ENCODE data around the gene M1AP. TPM values are rescaled to one million over a fixed set of nuclear protein-coding genes. Genes with fewer than 3 reads are reported as not detected.

M1AP gene
- total and polyA plus RNA-seq, 2 donors (not counting 1 experiment from before 2014, with no cell fraction given), result not detected

DNA sequence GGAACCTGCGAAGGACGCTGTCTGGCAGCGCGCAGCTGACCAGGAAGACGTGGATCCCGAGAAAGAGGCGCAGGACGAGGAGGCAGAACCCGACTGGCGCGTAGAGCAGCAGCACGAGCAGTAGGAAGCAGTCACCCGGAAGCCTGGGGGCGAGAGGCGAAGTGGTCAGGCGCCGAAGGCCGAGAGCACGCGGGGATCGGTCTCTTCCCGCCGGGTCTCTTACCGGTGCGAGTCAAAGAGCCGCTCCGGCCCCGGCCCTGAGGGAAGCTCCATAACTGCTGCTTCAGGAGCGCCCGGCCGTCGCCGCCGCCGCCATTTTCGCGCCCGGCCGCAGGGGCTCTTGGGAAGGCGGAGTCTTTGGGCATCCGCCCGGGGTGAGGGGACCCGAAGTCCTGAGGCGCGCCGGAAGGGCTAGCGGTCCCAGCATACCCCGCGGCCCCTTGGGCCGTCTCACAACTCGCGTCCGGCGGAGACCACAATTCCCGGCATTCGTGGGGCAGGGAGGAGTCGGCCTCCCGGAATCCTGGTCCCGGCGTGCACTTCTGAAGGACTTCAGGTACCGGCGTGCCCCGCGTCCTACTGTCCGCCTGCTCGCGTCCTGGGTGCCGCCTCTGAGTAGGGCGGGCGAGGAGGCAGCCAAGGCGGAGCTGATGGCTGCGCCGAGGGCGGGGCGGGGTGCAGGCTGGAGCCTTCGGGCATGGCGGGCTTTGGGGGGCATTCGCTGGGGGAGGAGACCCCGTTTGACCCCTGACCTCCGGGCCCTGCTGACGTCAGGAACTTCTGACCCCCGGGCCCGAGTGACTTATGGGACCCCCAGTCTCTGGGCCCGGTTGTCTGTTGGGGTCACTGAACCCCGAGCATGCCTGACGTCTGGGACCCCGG is 118.5 kb downstream of the M1AP start, which contains the start of the genes AUP1 and HTRA2:
Gene AUP1, minus strand, starts transcription at position 350 of the 882 bp plus-strand sequence. Its CDS starts 77 bp downstream, at position 273.
Gene HTRA2, plus strand, starts transcription at position 577 of the 882 bp plus-strand sequence. Its CDS starts 74 bp downstream, at position 651.
- TF ChIP-seq, protein P1, sequence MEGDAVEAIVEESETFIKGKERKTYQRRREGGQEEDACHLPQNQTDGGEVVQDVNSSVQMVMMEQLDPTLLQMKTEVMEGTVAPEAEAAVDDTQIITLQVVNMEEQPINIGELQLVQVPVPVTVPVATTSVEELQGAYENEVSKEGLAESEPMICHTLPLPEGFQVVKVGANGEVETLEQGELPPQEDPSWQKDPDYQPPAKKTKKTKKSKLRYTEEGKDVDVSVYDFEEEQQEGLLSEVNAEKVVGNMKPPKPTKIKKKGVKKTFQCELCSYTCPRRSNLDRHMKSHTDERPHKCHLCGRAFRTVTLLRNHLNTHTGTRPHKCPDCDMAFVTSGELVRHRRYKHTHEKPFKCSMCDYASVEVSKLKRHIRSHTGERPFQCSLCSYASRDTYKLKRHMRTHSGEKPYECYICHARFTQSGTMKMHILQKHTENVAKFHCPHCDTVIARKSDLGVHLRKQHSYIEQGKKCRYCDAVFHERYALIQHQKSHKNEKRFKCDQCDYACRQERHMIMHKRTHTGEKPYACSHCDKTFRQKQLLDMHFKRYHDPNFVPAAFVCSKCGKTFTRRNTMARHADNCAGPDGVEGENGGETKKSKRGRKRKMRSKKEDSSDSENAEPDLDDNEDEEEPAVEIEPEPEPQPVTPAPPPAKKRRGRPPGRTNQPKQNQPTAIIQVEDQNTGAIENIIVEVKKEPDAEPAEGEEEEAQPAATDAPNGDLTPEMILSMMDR (conservative IDR thresholded peaks at IDR 0.05 in 1 of 2, IDR thresholded peaks at IDR 0.05 in 1 of 2; ENCODE audit: low read depth in 1 of 2, low read length in 2 of 2), result no peak
- no peak for TF ChIP-seq EZH2 (IDR thresholded peaks at IDR 0.05; ENCODE audit: low read length, missing control alignments)
- Histone ChIP-seq H3K27ac (ENCODE audit: insufficient read depth, low read length) (peak within 1 kb of the TSS; percentile 90), H3K9ac (ENCODE audit: insufficient read depth, low read length) (peak within 1 kb of the TSS; percentile 96), H3K27me3 (ENCODE audit: control insufficient read depth, insufficient read depth, low read length) (no peaks in the 10 kb centered on the region), H2AFZ (ENCODE audit: low read length) (peak within 1 kb of the TSS; percentile 87), H3K4me2 (ENCODE audit: extremely low read depth, insufficient read depth, low read length) (peak within 1 kb of the TSS; percentile 95), H3K4me3 (replicated peaks in 1 of 4; ENCODE audit: control extremely low read depth in 1 of 4, insufficient read depth in 1 of 4, low read depth in 3 of 4, low read length in 4 of 4) (peak within 1 kb of the TSS; percentile 86 to 97 (median 92)), H3K4me1 (ENCODE audit: control insufficient read depth, extremely low read depth, insufficient read depth, low read length) (peaks cover 7% of the 10 kb centered on the region), H3K36me3 (ENCODE audit: control insufficient read depth, insufficient read depth, low read length) (peaks cover 23% of the 10 kb centered on the region), H4K20me1 (ENCODE audit: control insufficient read depth, extremely low read depth, insufficient read depth, low read length) (no peaks in the 10 kb centered on the region), H3K79me2 (ENCODE audit: control insufficient read depth, insufficient read depth, low read length) (peaks cover 25% of the 10 kb centered on the region), H3K9me3 (ENCODE audit: control insufficient read depth, insufficient read depth, low read depth, low read length) (no peaks in the 10 kb centered on the region)
- DNase-seq (ENCODE audit: low read depth in 2 of 2), result peak; percentile 99

DNA sequence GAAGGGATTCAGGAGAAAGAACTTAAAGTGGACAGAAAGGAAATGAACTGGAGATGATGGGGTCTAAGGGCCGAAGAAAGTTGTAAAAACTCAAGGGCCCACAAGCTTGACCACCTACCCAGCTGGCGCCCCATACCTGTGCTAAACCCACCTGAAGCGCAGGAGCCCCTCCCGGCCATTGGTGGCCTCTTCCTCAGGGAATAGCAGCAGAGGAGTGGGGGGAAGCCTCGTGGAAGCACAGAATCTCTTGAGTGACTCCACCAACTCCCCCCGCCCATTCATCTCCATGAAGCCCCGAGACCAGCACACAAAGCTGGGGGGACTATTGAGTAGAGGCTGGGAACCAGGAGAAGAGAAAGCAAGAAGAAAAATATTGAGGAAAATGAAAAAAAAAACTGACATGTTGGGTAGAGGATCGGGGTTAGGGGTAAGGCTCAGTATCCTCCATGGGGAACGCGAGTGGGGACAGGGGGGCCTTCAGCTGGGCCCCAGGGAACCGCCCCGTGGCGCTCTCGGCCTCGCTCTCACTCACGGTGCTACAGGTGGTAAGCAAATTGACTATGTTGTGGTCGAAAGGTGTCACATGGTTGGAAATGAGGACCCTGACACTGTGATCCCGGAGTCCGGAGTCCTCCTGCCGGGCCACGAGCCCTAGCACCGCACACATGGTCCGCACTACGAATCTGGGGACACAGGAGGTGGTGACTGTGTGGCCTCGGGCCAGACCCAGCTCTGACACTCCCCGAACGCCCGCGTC is 119.4 kb downstream of the M1AP start:
- DNase-seq (ENCODE audit: low read depth in 2 of 2), result no peak
- no peak for TF ChIP-seq EZH2 (IDR thresholded peaks at IDR 0.05; ENCODE audit: low read length, missing control alignments)
- TF ChIP-seq, protein P1 (conservative IDR thresholded peaks at IDR 0.05 in 1 of 2, IDR thresholded peaks at IDR 0.05 in 1 of 2; ENCODE audit: low read depth in 1 of 2, low read length in 2 of 2), result no peak
- Histone ChIP-seq H4K20me1 (ENCODE audit: control insufficient read depth, extremely low read depth, insufficient read depth, low read length) (no peaks in the 10 kb centered on the region), H2AFZ (ENCODE audit: low read length) (peak overlapping the region; percentile 87), H3K27ac (ENCODE audit: insufficient read depth, low read length) (peak overlapping the region; percentile 90), H3K4me3 (replicated peaks in 1 of 4; ENCODE audit: control extremely low read depth in 1 of 4, insufficient read depth in 1 of 4, low read depth in 3 of 4, low read length in 4 of 4) (peak overlapping the region; percentile 86 to 97 (median 92)), H3K4me2 (ENCODE audit: extremely low read depth, insufficient read depth, low read length) (peak overlapping the region; percentile 91), H3K9ac (ENCODE audit: insufficient read depth, low read length) (peak overlapping the region; percentile 96), H3K27me3 (ENCODE audit: control insufficient read depth, insufficient read depth, low read length) (no peaks in the 10 kb centered on the region), H3K36me3 (ENCODE audit: control insufficient read depth, insufficient read depth, low read length) (peaks cover 21% of the 10 kb centered on the region), H3K4me1 (ENCODE audit: control insufficient read depth, extremely low read depth, insufficient read depth, low read length) (peaks cover 7% of the 10 kb centered on the region), H3K9me3 (ENCODE audit: control insufficient read depth, insufficient read depth, low read depth, low read length) (no peaks in the 10 kb centered on the region), H3K79me2 (ENCODE audit: control insufficient read depth, insufficient read depth, low read length) (peaks cover 25% of the 10 kb centered on the region)

DNA sequence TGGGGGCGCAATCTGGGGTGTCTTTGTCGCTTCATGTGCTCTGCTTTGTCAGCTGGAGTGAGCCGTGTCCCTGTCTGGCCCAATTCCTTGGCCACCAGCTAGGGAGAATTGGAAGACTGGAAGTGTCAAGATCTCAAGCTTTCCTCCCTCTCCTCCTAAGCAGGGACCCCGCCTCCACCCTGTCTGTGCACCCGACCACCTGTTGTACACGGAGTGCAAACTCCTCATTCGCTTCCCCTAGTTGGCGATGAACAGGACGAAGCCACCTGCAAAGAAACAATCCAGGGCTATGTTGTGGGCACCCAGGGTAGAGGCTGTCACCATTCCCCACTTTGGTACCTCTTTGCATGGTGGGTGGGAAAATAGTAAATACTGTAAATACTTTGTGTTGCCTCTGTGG is 120.4 kb downstream of the M1AP start:
- no peak overlapping the region for H3K9ac ChIP-seq (ENCODE audit: insufficient read depth, low read length)
- DNase-seq (ENCODE audit: low read depth in 2 of 2), result no peak
- H3K36me3 ChIP-seq (ENCODE audit: control insufficient read depth, insufficient read depth, low read length), result peaks cover 18% of the 10 kb centered on the region

More for the DNA sequence above, 120.4 kb downstream of the M1AP start:
- H3K27me3 ChIP-seq (ENCODE audit: control insufficient read depth, insufficient read depth, low read length), result no peaks in the 10 kb centered on the region
- no peak overlapping the region for H2AFZ ChIP-seq (ENCODE audit: low read length)
- H3K27ac ChIP-seq (ENCODE audit: insufficient read depth, low read length), result no peak overlapping the region
- no peaks in the 10 kb centered on the region for H3K9me3 ChIP-seq (ENCODE audit: control insufficient read depth, insufficient read depth, low read depth, low read length)
- no peak overlapping the region for H3K4me2 ChIP-seq (ENCODE audit: extremely low read depth, insufficient read depth, low read length)
- TF ChIP-seq, protein P1 (conservative IDR thresholded peaks at IDR 0.05 in 1 of 2, IDR thresholded peaks at IDR 0.05 in 1 of 2; ENCODE audit: low read depth in 1 of 2, low read length in 2 of 2), result no peak
- TF ChIP-seq EZH2 (IDR thresholded peaks at IDR 0.05; ENCODE audit: low read length, missing control alignments), result no peak
- peaks cover 7% of the 10 kb centered on the region for H3K4me1 ChIP-seq (ENCODE audit: control insufficient read depth, extremely low read depth, insufficient read depth, low read length)
- no peaks in the 10 kb centered on the region for H4K20me1 ChIP-seq (ENCODE audit: control insufficient read depth, extremely low read depth, insufficient read depth, low read length)
- H3K79me2 ChIP-seq (ENCODE audit: control insufficient read depth, insufficient read depth, low read length), result peaks cover 25% of the 10 kb centered on the region
- H3K4me3 ChIP-seq (replicated peaks in 1 of 4; ENCODE audit: control extremely low read depth in 1 of 4, insufficient read depth in 1 of 4, low read depth in 3 of 4, low read length in 4 of 4), result no peak overlapping the region

All from fibroblast of lung (primary cell).